ENCODE results near the gene LRP5.

LRP5 gene

DNA sequence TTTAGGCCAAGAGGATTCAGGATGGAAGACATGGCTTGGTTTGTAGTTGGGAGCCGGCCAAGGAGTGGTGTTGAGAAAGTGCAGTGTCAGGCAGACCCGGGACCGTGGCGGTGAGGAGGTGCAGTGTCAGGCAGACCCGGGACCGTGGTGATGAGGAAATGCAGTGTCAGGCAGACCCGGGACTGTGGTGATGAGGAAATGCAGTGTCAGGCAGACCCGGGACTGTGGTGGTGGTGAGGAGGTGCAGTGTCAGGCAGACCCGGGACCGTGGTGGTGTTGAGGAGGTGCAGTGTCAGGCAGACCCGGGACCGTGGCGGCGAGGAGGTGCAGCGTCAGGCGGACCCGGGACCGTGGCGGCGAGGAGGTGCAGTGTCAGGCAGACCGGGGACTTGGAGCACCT is 59.7 kb downstream of the LRP5 start:
- H3K27ac Mint-ChIP-seq = no peak overlapping the region
- no peak for ATAC-seq
- H3K36me3 Mint-ChIP-seq = no peaks in the 10 kb centered on the region
- no peak for DNase-seq (ENCODE audit: low spot score in 2 of 2)
- H3K4me1 Mint-ChIP-seq = peaks cover 5% of the 10 kb centered on the region
- H3K4me3 Mint-ChIP-seq = no peak overlapping the region
- no peaks in the 10 kb centered on the region for H3K9me3 Mint-ChIP-seq

DNA sequence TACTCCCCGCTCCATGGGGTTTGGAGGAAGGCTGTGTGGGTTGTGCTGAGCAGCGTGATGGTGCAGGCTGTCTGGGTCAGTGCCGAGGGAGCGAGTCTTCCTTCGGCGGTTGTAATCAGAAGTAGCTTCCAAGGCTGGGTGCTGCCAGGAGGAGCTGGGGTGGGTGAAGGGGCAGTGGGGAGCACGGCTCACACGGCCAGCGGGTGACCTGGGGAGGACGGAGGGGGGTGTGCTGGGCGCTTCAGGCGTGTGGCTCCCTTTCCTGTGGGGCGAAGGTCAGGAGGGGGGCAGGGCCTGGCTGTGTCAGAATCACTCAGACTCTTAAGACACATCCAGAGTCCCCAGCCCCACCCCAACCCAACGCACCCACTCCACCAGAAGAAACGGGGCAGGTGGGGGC is 60.2 kb downstream of the LRP5 start:
- Mint-ChIP-seq H3K4me3 (no peak overlapping the region), H3K9me3 (no peaks in the 10 kb centered on the region), H3K36me3 (no peaks in the 10 kb centered on the region), H3K4me1 (peaks cover 5% of the 10 kb centered on the region), H3K27ac (no peak overlapping the region)
- DNase-seq (ENCODE audit: low spot score in 2 of 2) = no peak
- no peak for ATAC-seq

GRCh38 chr11:68373189-68373814 is 60.9 kb downstream of the LRP5 start:
- Mint-ChIP-seq H3K36me3 (no peaks in the 10 kb centered on the region), H3K4me3 (no peak overlapping the region), H3K9me3 (no peaks in the 10 kb centered on the region), H3K4me1 (peaks cover 5% of the 10 kb centered on the region), H3K27ac (no peak overlapping the region)
- DNase-seq (ENCODE audit: low spot score in 2 of 2) (no peak), ATAC-seq (no peak)

DNA sequence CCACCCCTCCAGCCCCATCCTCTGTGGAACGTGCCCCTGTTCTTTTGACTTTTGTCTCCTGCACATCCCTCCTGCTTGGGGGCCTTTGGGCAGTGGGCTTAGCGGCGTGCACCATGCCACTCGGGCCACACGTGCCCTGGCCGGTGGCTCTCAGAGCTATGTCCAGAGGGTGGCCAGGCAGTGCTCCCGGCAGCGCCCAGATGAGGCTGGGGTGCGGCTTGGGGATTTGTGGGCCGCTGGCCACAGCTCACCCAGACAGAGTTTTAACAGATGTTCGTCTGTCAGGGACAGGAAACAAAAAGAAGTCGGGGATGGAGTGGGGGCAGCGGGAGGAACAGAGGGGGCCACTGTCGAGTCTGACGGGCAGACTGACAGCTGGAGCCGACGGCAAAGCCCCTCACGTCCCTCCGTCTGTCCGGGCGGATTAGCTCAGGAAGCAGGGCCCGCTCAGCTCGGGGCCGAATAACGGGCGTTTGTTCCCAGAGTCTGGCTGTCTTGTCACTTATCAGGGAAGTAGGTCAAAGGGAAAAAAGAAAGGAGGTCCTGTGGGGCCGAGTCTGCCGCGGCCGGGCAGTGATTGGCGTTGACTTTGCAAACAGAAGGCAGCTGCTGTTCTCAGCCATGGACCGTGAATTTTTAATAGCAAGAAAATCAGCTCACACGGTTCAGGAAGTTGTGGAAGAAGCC is 61.6 kb downstream of the LRP5 start:
- H3K4me3 Mint-ChIP-seq = no peak overlapping the region
- DNase-seq (ENCODE audit: low spot score in 2 of 2) = no peak

DNA sequence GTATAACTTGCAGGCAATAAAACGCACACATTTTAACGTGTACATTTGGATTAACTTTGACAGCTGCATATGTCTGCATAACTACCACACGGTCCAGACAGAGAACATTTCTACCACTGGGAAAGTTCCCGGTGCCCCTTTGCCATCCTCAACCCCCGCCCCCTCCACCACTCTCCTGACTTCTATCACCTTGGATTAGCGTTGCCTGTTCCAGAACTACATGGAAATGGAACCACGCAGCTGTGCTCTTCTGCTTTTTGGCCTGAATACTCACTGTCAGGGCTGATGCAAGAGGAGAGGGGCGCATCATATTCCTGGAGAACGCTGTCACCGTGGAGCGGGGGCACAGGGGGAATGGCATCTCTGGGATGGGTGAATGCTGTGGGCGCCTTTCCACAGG is 62.1 kb downstream of the LRP5 start:
- Mint-ChIP-seq H3K9me3 (no peaks in the 10 kb centered on the region), H3K4me3 (no peak overlapping the region), H3K27ac (no peak overlapping the region), H3K4me1 (peaks cover 6% of the 10 kb centered on the region), H3K36me3 (no peaks in the 10 kb centered on the region)
- DNase-seq (ENCODE audit: low spot score in 2 of 2) (no peak), ATAC-seq (no peak)

More for the DNA sequence above, 61.6 kb downstream of the LRP5 start:
- ATAC-seq = no peak
- Mint-ChIP-seq H3K4me1 (peaks cover 5% of the 10 kb centered on the region), H3K9me3 (no peaks in the 10 kb centered on the region), H3K27ac (no peak overlapping the region), H3K36me3 (no peaks in the 10 kb centered on the region)

DNA sequence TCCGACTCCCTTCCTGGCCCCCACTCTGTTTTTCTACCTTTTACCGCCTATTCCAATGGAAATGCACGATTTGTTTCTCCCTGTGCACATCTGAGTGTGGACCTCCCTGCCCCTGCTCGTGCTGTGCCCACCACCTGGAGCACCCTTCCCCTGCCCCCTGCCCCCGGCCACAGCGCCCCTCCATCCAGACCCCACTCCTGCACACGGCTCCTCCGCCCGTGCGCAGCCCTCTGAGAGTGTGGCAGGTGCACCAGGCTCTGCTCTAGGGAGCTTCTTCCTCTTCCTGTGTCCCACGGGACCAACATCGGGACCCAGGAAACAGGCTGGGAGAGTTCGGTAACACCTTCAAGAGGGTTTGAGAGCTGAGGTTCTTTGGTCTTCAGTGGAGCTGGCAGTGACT is 62.9 kb downstream of the LRP5 start:
- Mint-ChIP-seq H3K4me1 (peaks cover 14% of the 10 kb centered on the region), H3K4me3 (no peak overlapping the region), H3K27ac (no peak overlapping the region), H3K36me3 (no peaks in the 10 kb centered on the region), H3K9me3 (no peaks in the 10 kb centered on the region)
- no peak for DNase-seq (ENCODE audit: low spot score in 2 of 2)
- ATAC-seq = no peak

- H3K27ac Mint-ChIP-seq = no peak overlapping the region
- no peaks in the 10 kb centered on the region for H3K9me3 Mint-ChIP-seq
- ATAC-seq (no peak), DNase-seq (ENCODE audit: low spot score in 2 of 2) (no peak)
- H3K4me3 Mint-ChIP-seq = no peak overlapping the region
- H3K4me1 Mint-ChIP-seq = peaks cover 18% of the 10 kb centered on the region
- no peaks in the 10 kb centered on the region for H3K36me3 Mint-ChIP-seq
These were observed 63.4 kb downstream of the LRP5 start for GRCh38 chr11:68375766-68376165.

- H3K4me1 Mint-ChIP-seq = peaks cover 19% of the 10 kb centered on the region
These were observed 65.0 kb downstream of the LRP5 start for GRCh38 chr11:68377389-68377795.

GRCh38 chr11:68379206-68379605 is 66.8 kb downstream of the LRP5 start:
- DNase-seq (ENCODE audit: low spot score in 2 of 2) (no peak), ATAC-seq (no peak)
- peaks cover 24% of the 10 kb centered on the region for H3K4me1 Mint-ChIP-seq
- no peak overlapping the region for H3K4me3 Mint-ChIP-seq
- no peaks in the 10 kb centered on the region for H3K36me3 Mint-ChIP-seq
- no peaks in the 10 kb centered on the region for H3K9me3 Mint-ChIP-seq
- no peak overlapping the region for H3K27ac Mint-ChIP-seq

More at GRCh38 chr11:68377389-68377795, 65.0 kb downstream of the LRP5 start:
- H3K9me3 Mint-ChIP-seq = no peaks in the 10 kb centered on the region
- H3K36me3 Mint-ChIP-seq = no peaks in the 10 kb centered on the region
- H3K27ac Mint-ChIP-seq = no peak overlapping the region
- DNase-seq (ENCODE audit: low spot score in 2 of 2) (no peak), ATAC-seq (no peak)
- no peak overlapping the region for H3K4me3 Mint-ChIP-seq

DNA sequence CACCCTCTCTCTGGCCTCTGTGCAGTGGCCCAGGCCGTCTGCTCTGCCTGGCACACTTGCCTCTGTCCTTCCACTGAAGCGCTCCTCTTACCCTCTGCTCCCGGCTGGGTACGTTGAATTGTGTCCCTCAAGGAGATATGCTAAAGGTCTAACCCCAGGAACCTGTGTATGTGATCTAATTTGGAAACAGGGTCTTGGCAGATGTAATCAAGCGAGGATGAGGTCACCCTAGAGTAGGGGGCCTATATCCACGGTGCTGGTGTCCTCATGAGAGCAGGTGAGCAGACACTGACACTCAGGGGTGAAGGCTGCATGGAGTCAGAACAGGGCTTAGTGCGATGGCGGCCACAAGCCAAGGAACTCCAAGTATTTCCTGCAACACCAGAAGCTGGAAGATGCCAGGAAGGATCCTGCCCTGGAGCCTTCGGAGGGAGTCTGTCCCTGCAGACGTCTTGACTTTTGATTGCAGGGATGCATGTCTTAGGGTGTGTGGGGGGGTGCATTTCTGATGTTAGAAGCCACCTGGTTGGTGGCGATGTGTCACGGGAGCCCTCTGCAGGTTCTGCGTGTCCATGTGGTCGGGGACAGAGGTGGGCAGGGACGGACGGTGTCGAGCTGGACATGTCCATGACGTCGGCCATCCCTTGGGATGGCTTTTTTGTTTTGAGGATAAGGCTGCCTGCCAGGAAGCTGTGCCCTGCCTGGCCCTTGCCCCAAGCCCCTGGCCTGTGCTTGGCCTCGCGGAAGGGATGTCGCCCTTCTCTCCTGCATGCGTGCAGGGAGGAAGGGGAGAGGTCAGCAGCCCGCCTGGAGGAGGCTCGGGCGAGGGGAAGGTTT is 68.6 kb downstream of the LRP5 start:
- Mint-ChIP-seq H3K27ac (no peak overlapping the region), H3K9me3 (no peaks in the 10 kb centered on the region), H3K36me3 (no peaks in the 10 kb centered on the region), H3K4me1 (peaks cover 24% of the 10 kb centered on the region), H3K4me3 (no peak overlapping the region)
- DNase-seq (ENCODE audit: low spot score in 2 of 2) = no peak
- no peak for ATAC-seq

DNA sequence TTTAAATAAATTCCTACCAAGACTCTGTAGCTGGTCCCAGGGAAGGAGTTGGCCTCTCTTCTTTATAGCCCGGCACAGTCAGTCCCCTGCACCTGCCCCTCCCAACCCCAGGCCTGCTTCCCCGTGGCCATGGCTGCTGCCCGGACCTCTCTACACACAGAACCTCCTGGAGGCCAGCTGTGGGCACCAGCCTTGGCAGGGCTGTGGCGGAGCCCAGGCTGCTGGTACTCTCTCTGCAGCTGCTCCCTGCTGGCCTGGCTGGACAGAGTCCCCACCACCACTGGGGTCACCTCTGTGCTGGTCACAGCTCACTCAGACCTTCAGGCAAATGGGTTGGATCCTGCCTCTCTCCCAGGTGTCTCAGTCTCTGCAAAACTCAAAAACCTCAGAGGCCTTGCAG is 69.3 kb downstream of the LRP5 start:
- ATAC-seq (no peak), DNase-seq (ENCODE audit: low spot score in 2 of 2) (no peak)
- Mint-ChIP-seq H3K27ac (no peak overlapping the region), H3K36me3 (no peaks in the 10 kb centered on the region), H3K4me3 (no peak overlapping the region), H3K4me1 (peaks cover 24% of the 10 kb centered on the region), H3K9me3 (no peaks in the 10 kb centered on the region)

- Mint-ChIP-seq H3K4me3 (no peak overlapping the region), H3K27ac (no peak overlapping the region), H3K4me1 (peaks cover 24% of the 10 kb centered on the region), H3K9me3 (no peaks in the 10 kb centered on the region), H3K36me3 (no peaks in the 10 kb centered on the region)
- DNase-seq (ENCODE audit: low spot score in 2 of 2) (no peak), ATAC-seq (no peak)
These were observed 70.1 kb downstream of the LRP5 start for GRCh38 chr11:68382358-68382998.

GRCh38 chr11:68383976-68384501 is 71.6 kb downstream of the LRP5 start:
- no peak overlapping the region for H3K27ac Mint-ChIP-seq
- peak; percentile 24 for ATAC-seq

GRCh38 chr11:68384530-68385081 is 72.2 kb downstream of the LRP5 start:
- Mint-ChIP-seq H3K4me1 (peaks cover 23% of the 10 kb centered on the region), H3K36me3 (no peaks in the 10 kb centered on the region), H3K27ac (no peak overlapping the region), H3K4me3 (no peak overlapping the region), H3K9me3 (no peaks in the 10 kb centered on the region)
- ATAC-seq = no peak
- DNase-seq (ENCODE audit: low spot score in 2 of 2) = no peak

More at GRCh38 chr11:68383976-68384501, 71.6 kb downstream of the LRP5 start:
- Mint-ChIP-seq H3K4me3 (no peak overlapping the region), H3K36me3 (no peaks in the 10 kb centered on the region), H3K9me3 (no peaks in the 10 kb centered on the region), H3K4me1 (peaks cover 24% of the 10 kb centered on the region)
- peak; percentile 61 to 84 for DNase-seq (ENCODE audit: low spot score in 2 of 2)

DNA sequence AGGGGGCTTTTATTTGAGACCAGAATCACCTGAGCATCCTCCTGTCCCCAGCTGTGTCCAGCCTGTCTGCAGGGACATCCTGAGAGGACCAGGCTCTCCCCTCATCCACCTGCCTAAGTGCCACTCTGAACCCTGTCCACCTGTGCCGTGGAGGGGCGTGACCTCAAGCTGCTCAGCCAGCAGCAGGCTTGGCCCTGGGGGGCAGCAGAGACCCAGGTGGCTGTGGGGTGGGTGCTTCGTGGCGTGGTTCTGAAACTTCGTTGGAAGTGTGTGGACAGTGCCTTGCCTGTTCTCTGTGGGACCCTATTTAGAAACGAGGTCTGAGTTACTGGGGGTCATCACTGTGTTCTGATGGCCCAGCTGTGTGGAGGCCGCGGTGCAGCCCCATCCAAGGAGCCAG is 72.7 kb downstream of the LRP5 start:
- DNase-seq (ENCODE audit: low spot score in 2 of 2) = no peak
- ATAC-seq = no peak
- H3K36me3 Mint-ChIP-seq = no peaks in the 10 kb centered on the region
- no peak overlapping the region for H3K4me3 Mint-ChIP-seq
- peaks cover 18% of the 10 kb centered on the region for H3K4me1 Mint-ChIP-seq
- H3K9me3 Mint-ChIP-seq = no peaks in the 10 kb centered on the region
- no peak overlapping the region for H3K27ac Mint-ChIP-seq

All from stimulated activated effector memory CD8-positive, alpha-beta T cell treated with anti-CD3 and anti-CD28 coated beads, Interleukin-12 subunit alpha, Interleukin-12 subunit beta, amount 100 ng/mL, for 72 hours (primary cell).